Measurements from ENCODE around the gene PTGDS.

The PTGDS gene

DNA sequence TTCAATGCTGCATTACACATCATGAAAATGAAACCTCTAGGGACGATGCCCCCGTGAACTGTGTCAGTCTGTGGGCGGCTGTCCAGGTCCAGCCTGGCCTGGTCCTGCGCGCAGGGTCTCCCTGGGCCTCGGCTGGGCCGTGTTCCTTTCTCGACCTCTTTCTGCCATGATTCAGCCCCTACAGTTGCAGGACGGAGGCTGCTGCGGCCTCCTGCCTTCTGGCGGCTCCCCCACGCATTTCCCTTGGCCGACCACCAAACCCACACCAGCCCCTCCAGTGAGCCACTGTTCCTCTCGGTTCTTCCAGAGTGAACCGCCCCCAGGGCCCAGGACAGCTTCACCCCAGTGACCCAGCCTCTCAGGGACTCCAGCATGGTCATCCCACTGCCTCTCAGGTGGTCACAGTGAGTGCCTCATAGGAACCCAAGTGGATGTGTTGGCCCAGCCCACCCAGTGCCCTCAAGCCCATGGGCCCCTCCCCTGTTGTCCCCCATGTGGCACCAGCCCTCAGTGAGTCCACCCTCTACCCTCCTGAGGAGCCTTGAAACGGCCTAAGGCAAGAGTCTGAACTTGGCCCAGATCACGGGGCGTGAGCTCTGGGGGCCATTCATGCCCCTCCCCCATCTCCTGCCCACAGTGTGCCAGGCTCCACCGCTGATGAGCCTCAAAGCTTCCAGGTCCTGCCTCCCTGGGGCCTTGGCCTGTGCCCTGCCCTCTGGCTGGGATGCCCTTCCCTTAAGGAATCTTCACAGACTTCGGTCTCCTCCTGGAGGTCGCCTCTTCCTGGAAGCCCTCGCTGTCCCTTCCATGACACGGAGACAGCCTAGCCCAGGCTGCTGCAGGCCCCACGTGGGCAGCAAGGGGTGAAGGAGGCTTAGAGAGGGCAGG, 29.1 kb downstream of the PTGDS start:
- WGBS, 2 experiments (ENCODE audit: insufficient coverage in 2 of 2): 92% methylated on average over 14 to 22 of the region's 24 CpGs
- no peaks in the 10 kb centered on the region for H3K36me3 ChIP-seq (ENCODE audit: control insufficient read depth, insufficient read depth, low read length)
- H3K4me3 ChIP-seq (ENCODE audit: extremely low read depth, insufficient read depth, low read length, poor library complexity, severe bottlenecking): no peak overlapping the region
- no peaks in the 10 kb centered on the region for H3K4me1 ChIP-seq (ENCODE audit: control insufficient read depth, insufficient read depth, low read length, poor library complexity, severe bottlenecking)
- H3K9me3 ChIP-seq (ENCODE audit: control insufficient read depth, low read length): no peaks in the 10 kb centered on the region
- H3K27ac ChIP-seq (ENCODE audit: low read depth, low read length, severe bottlenecking): no peak overlapping the region

DNA sequence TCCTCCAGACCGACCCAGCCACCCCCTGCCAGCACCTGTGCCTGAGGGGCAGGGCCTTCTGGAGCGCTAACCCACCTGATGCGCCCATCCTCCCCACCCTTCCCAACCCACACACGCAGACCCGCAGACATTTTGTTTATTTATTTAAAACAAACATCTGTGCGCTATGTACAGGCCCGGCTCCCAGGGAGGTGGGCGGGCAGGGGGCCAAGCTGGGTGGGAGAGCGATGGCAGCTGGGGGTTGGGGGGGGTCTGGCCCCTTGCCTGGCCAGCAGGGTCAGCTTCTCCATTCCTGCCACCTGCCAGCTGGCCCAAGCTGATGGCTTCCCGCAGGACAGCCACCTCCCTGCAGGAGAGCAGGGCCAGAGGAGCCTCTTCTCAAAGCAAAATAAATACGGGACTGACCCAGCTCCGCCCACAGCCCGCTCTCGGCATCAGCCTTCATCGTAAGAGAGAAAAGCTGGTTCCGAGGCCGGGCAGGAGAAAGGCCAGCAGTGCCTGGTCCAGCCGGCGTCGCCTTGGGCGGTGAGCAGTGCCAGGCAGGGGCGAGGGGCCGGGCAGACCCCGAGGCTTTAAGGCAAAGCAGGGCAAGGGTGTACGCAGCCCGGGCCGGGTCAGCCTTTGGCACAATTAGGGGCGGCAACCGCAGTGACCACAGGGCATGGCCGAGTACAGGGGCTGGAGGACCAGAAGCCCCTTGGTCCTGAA, 30.0 kb downstream of the PTGDS start:
- no peak overlapping the region for H3K4me3 ChIP-seq (ENCODE audit: extremely low read depth, insufficient read depth, low read length, poor library complexity, severe bottlenecking)
- H3K27ac ChIP-seq (ENCODE audit: low read depth, low read length, severe bottlenecking): no peak overlapping the region
- no peaks in the 10 kb centered on the region for H3K9me3 ChIP-seq (ENCODE audit: control insufficient read depth, low read length)
- 85 to 87% methylated on average over 22 to 26 of the region's 30 CpGs for WGBS, 2 experiments (ENCODE audit: insufficient coverage in 2 of 2)
- H3K36me3 ChIP-seq (ENCODE audit: control insufficient read depth, insufficient read depth, low read length): no peaks in the 10 kb centered on the region
- H3K4me1 ChIP-seq (ENCODE audit: control insufficient read depth, insufficient read depth, low read length, poor library complexity, severe bottlenecking): no peaks in the 10 kb centered on the region

GRCh38 chr9:137007816-137008270, 30.5 kb downstream of the PTGDS start:
- H3K4me3 ChIP-seq (ENCODE audit: extremely low read depth, insufficient read depth, low read length, poor library complexity, severe bottlenecking): no peak overlapping the region
- WGBS, 2 experiments (ENCODE audit: insufficient coverage in 2 of 2): 87 to 89% methylated on average over 9 to 13 of the region's 13 CpGs
- H3K9me3 ChIP-seq (ENCODE audit: control insufficient read depth, low read length): no peaks in the 10 kb centered on the region
- H3K4me1 ChIP-seq (ENCODE audit: control insufficient read depth, insufficient read depth, low read length, poor library complexity, severe bottlenecking): no peaks in the 10 kb centered on the region
- no peak overlapping the region for H3K27ac ChIP-seq (ENCODE audit: low read depth, low read length, severe bottlenecking)
- H3K36me3 ChIP-seq (ENCODE audit: control insufficient read depth, insufficient read depth, low read length): no peaks in the 10 kb centered on the region

- H3K27ac ChIP-seq (ENCODE audit: low read depth, low read length, severe bottlenecking): no peak overlapping the region
- no peaks in the 10 kb centered on the region for H3K36me3 ChIP-seq (ENCODE audit: control insufficient read depth, insufficient read depth, low read length)
- 87 to 91% methylated on average over 16 to 17 of the region's 22 CpGs for WGBS, 2 experiments (ENCODE audit: insufficient coverage in 2 of 2)
- H3K4me3 ChIP-seq (ENCODE audit: extremely low read depth, insufficient read depth, low read length, poor library complexity, severe bottlenecking): no peak overlapping the region
- H3K4me1 ChIP-seq (ENCODE audit: control insufficient read depth, insufficient read depth, low read length, poor library complexity, severe bottlenecking): no peaks in the 10 kb centered on the region
- H3K9me3 ChIP-seq (ENCODE audit: control insufficient read depth, low read length): no peaks in the 10 kb centered on the region
Measured at GRCh38 chr9:137008312-137008711, 31.0 kb downstream of the PTGDS start.

GRCh38 chr9:137009217-137009616, 31.9 kb downstream of the PTGDS start:
- no peak overlapping the region for H3K4me3 ChIP-seq (ENCODE audit: extremely low read depth, insufficient read depth, low read length, poor library complexity, severe bottlenecking)
- no peaks in the 10 kb centered on the region for H3K36me3 ChIP-seq (ENCODE audit: control insufficient read depth, insufficient read depth, low read length)
- 93 to 94% methylated on average over 5 to 13 of the region's 18 CpGs for WGBS, 2 experiments (ENCODE audit: insufficient coverage in 2 of 2)
- H3K27ac ChIP-seq (ENCODE audit: low read depth, low read length, severe bottlenecking): no peak overlapping the region
- H3K9me3 ChIP-seq (ENCODE audit: control insufficient read depth, low read length): no peaks in the 10 kb centered on the region
- H3K4me1 ChIP-seq (ENCODE audit: control insufficient read depth, insufficient read depth, low read length, poor library complexity, severe bottlenecking): no peaks in the 10 kb centered on the region

DNA sequence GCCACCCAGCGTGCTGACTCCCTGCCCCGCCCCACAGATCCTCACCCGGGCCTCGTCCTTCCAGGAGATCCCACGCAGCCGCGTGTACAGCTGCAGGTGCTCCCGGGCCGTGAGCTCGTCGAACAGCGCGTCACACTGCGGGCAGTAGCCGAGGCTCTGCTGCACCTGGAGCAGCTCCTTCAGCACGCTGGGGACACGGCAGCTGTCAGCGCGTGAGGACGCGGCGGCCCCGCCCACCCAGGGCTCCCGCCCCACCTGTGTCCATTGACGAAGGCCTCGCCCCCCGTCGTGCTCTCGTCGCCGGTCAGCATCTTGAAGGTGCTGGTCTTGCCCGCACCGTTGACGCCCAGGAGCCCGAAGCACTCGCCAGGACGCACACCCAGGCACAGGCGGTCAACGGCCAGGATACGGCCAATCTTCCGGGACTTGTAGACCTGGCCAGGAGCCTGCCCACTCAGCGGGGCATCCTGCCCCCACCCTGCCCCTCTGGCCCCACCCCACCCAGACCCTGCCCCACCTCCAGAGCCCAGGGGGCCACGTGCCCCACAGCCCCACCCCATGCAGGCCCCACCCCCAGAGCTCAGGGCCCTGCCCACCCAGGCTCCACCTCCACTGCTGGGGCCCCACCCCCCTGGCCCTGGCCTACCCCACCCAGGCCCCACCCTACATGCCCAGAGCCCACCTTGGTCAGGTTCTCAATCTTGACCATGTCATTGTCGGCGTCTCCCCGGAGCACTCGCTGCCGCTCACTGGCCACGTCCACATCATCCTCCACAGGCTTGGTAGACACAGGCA, 32.8 kb downstream of the PTGDS start:
- no peaks in the 10 kb centered on the region for H3K9me3 ChIP-seq (ENCODE audit: control insufficient read depth, low read length)
- no peaks in the 10 kb centered on the region for H3K4me1 ChIP-seq (ENCODE audit: control insufficient read depth, insufficient read depth, low read length, poor library complexity, severe bottlenecking)
- H3K27ac ChIP-seq (ENCODE audit: low read depth, low read length, severe bottlenecking): no peak overlapping the region
- H3K36me3 ChIP-seq (ENCODE audit: control insufficient read depth, insufficient read depth, low read length): no peaks in the 10 kb centered on the region
- 93 to 95% methylated on average over 36 to 48 of the region's 49 CpGs for WGBS, 2 experiments (ENCODE audit: insufficient coverage in 2 of 2)
- no peak overlapping the region for H3K4me3 ChIP-seq (ENCODE audit: extremely low read depth, insufficient read depth, low read length, poor library complexity, severe bottlenecking)

DNA sequence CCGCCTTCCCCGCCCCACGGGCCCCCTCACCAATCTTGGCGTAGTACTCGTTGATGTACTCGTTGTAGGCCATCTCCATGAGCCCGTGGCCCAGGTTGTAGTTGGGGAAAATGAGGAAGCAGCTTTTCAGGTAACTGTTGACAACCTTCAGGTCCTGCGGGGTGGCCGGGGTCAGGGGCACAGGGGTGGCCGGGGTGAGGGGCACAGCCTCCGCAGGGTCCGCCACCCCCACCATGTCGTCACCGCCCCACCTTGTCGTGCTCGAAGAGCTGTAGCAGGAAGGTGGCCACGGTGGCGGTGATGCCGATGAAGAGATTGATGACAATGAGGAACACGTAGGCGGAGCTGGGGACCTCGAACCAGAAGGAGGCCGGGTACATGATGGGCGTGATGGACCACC, 33.9 kb downstream of the PTGDS start:
- peaks cover under 1% of the 10 kb centered on the region for H3K36me3 ChIP-seq (ENCODE audit: control insufficient read depth, insufficient read depth, low read length)
- H3K4me1 ChIP-seq (ENCODE audit: control insufficient read depth, insufficient read depth, low read length, poor library complexity, severe bottlenecking): no peaks in the 10 kb centered on the region
- no peak overlapping the region for H3K27ac ChIP-seq (ENCODE audit: low read depth, low read length, severe bottlenecking)
- 96 to 97% methylated on average over 23 to 24 of the region's 24 CpGs for WGBS, 2 experiments (ENCODE audit: insufficient coverage in 2 of 2)
- no peak overlapping the region for H3K4me3 ChIP-seq (ENCODE audit: extremely low read depth, insufficient read depth, low read length, poor library complexity, severe bottlenecking)
- no peaks in the 10 kb centered on the region for H3K9me3 ChIP-seq (ENCODE audit: control insufficient read depth, low read length)

- Histone ChIP-seq H3K4me1 (ENCODE audit: control insufficient read depth, insufficient read depth, low read length, poor library complexity, severe bottlenecking) (no peaks in the 10 kb centered on the region), H3K27ac (ENCODE audit: low read depth, low read length, severe bottlenecking) (no peak overlapping the region), H3K4me3 (ENCODE audit: extremely low read depth, insufficient read depth, low read length, poor library complexity, severe bottlenecking) (no peak overlapping the region), H3K36me3 (ENCODE audit: control insufficient read depth, insufficient read depth, low read length) (peaks cover 4% of the 10 kb centered on the region), H3K9me3 (ENCODE audit: control insufficient read depth, low read length) (no peaks in the 10 kb centered on the region)
- WGBS, 2 experiments (ENCODE audit: insufficient coverage in 2 of 2): 93 to 96% methylated on average over 27 to 29 of the region's 39 CpGs
Measured at GRCh38 chr9:137011907-137012675, 34.8 kb downstream of the PTGDS start.

DNA sequence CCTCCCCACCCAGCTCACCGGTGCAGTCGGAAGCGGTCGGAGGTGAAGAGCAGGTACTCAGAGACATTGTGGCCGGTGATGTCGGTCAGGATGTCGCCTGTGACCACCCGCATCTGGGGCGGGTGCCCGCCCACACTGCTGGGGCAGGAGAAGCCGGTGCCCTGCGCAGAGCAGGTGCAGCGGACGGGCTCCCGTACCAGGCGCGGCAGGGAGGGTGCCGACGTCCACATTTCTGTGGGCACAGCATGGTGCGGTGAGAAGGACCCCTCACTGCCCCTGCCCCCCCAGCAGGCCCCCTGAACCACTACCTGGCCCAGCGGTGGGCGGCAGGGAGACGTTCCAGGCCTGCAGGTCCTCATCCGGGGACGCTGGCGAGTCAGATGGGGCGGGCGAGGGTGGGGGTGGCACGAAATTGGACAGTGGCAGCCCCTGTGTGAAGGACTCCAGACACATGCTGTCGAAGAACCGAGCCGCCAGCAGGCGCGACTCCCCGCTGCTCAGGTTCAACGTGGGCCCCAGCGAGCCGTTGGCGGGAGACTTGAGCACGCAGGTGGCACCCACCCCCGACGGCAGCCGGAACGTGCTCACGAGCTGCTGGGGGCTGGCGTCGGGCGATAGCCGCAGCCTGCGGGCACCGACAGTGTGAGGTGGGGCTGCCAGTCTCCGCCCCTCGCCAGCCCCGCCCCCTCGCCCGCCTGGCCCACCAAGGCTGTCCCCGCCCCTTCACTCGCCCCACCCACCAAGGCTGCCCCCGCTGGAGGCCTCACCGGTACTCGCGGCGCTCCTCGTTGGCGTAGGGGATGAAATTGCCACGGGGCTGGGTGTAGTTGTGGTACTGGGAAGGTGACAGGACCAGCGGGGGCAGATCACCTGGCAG, 35.6 kb downstream of the PTGDS start:
- WGBS, 2 experiments (ENCODE audit: insufficient coverage in 2 of 2): 76% methylated on average over 35 to 57 of the region's 67 CpGs
- H3K4me1 ChIP-seq (ENCODE audit: control insufficient read depth, insufficient read depth, low read length, poor library complexity, severe bottlenecking): no peaks in the 10 kb centered on the region
- no peak overlapping the region for H3K27ac ChIP-seq (ENCODE audit: low read depth, low read length, severe bottlenecking)
- no peaks in the 10 kb centered on the region for H3K9me3 ChIP-seq (ENCODE audit: control insufficient read depth, low read length)
- H3K36me3 ChIP-seq (ENCODE audit: control insufficient read depth, insufficient read depth, low read length): peaks cover 4% of the 10 kb centered on the region
- H3K4me3 ChIP-seq (ENCODE audit: extremely low read depth, insufficient read depth, low read length, poor library complexity, severe bottlenecking): no peak overlapping the region
